Spleen (tissue), 7 donors: ENCODE data around the gene SPEF2.

Experiments used
- CTCF ChIP-seq, 11 experiments: fragments of 200-600 bp in 7 of 11; fragments of 450-650 bp in 4 of 11; sonication (generic) in 4 of 11; IDR thresholded peaks in 8 of 11; conservative IDR thresholded peaks in 3 of 11; 1 replicate in 7 of 11; 2 replicates in 4 of 11; pipeline versions ENCODE4 v1.4.0 to v1.8.0; 2016 to 2021; ENCODE audit warnings: antibody characterized with exemption in 11 of 11, inconsistent platforms in 4 of 11, mild to moderate bottlenecking in 1 of 11
- POLR2A ChIP-seq, 3 donors: fragments of 450-650 bp; IDR thresholded peaks; one replicate each; pipeline ENCODE4 v1.5.1; 2017; ENCODE audit warnings: antibody characterized with exemption in 3 of 3, mild to moderate bottlenecking in 1 of 3
- donor health status: DM: no; HTN: no; CAD: no; lungs with moderate emphysema.
- donor health status: DM: no; HTN: no; CAD: no.
- donor health status: DM: no; HTN: no; CAD: no.

GRCh38 chr5:35668794-35669193, 51.1 kb downstream of the SPEF2 start:
- no peak for TF ChIP-seq POLR2A (IDR thresholded peaks at IDR 0.05)
- no peak for TF ChIP-seq CTCF (IDR thresholded peaks at IDR 0.05 in 8 of 11, conservative IDR thresholded peaks at IDR 0.05 in 3 of 11)
